ENCODE data around the gene VHLL.
A peak's percentile ranks its signal among the peaks of the same experiment; 100 is the strongest.
"Not testable (repeated sequence)": the region's sequence is repeated elsewhere in the genome, so short reads cannot be mapped to it uniquely, and the experiment has no call there.

VHLL gene

GRCh38 chr1:156337888-156338179 lies 38.7 kb upstream of the VHLL start:
- peak overlapping the region; percentile 94 for H3K4me3 ChIP-seq (ENCODE audit: low read depth, low read length)
- DNase-seq (ENCODE audit: low read depth) = no peak
- TF ChIP-seq CTCF (IDR thresholded peaks at IDR 0.05; ENCODE audit: control insufficient read depth, extremely low read depth, insufficient read depth) = no peak

GRCh38 chr1:156337052-156337887 lies 38.2 kb upstream of the VHLL start:
- TF ChIP-seq CTCF (IDR thresholded peaks at IDR 0.05; ENCODE audit: control insufficient read depth, extremely low read depth, insufficient read depth) = no peak
- H3K4me3 ChIP-seq (ENCODE audit: low read depth, low read length) = peak overlapping the region; percentile 94
- DNase-seq (ENCODE audit: low read depth) = no peak

- DNase-seq (ENCODE audit: low read depth) = no peak
- H3K4me3 ChIP-seq (ENCODE audit: low read depth, low read length) = peak overlapping the region; percentile 94
- TF ChIP-seq CTCF (IDR thresholded peaks at IDR 0.05; ENCODE audit: control insufficient read depth, extremely low read depth, insufficient read depth) = no peak
These were observed 37.1 kb upstream of the VHLL start for GRCh38 chr1:156336242-156336641.

GRCh38 chr1:156323179-156323578 lies 24.1 kb upstream of the VHLL start:
- H3K4me3 ChIP-seq (ENCODE audit: low read depth, low read length); DNase-seq (ENCODE audit: low read depth): not testable (repeated sequence)

GRCh38 chr1:156320560-156320959 lies 21.5 kb upstream of the VHLL start:
- H3K4me3 ChIP-seq (ENCODE audit: low read depth, low read length) = no peak overlapping the region
- no peak for TF ChIP-seq CTCF (IDR thresholded peaks at IDR 0.05; ENCODE audit: control insufficient read depth, extremely low read depth, insufficient read depth)
- no peak for DNase-seq (ENCODE audit: low read depth)

GRCh38 chr1:156319664-156320063 lies 20.6 kb upstream of the VHLL start:
- peak; percentile 45 for TF ChIP-seq CTCF (IDR thresholded peaks at IDR 0.05; ENCODE audit: control insufficient read depth, extremely low read depth, insufficient read depth)
- DNase-seq (ENCODE audit: low read depth) = no peak
- H3K4me3 ChIP-seq (ENCODE audit: low read depth, low read length) = no peak overlapping the region

- TF ChIP-seq CTCF (IDR thresholded peaks at IDR 0.05; ENCODE audit: control insufficient read depth, extremely low read depth, insufficient read depth) = no peak
- no peak for DNase-seq (ENCODE audit: low read depth)
- no peak overlapping the region for H3K4me3 ChIP-seq (ENCODE audit: low read depth, low read length)
These were observed 17.8 kb upstream of the VHLL start for GRCh38 chr1:156316909-156317308.
